Measurements from ENCODE around the gene PALLD. TPM values are rescaled to one million over a fixed set of nuclear protein-coding genes. Genes with fewer than 3 reads are reported as not detected.

PALLD gene
- total and polyA plus RNA-seq, 2 of the 8 experiments (the other 6 are each of a cell fraction or from before 2014, with no cell fraction given), result 10.5 to 25.0 TPM

GRCh38 chr4:168883513-168883912 lies 386.7 kb downstream of the PALLD start:
- H2AFZ ChIP-seq (ENCODE audit: low read length), result no peak overlapping the region
- H3K4ac ChIP-seq (replicated peaks; ENCODE audit: insufficient read length, low read depth, low read length), result no peak overlapping the region
- no peak overlapping the region for H3K56ac ChIP-seq (replicated peaks; ENCODE audit: insufficient read length, low read depth, low read length)
- H3K9ac ChIP-seq (replicated peaks in 1 of 4; ENCODE audit: extremely low read depth in 1 of 4, low read depth in 3 of 4, low read length in 3 of 4), result no peak overlapping the region
- H3K4me2 ChIP-seq (ENCODE audit: insufficient read depth in 1 of 2, low read depth in 2 of 2, low read length in 2 of 2), result no peak overlapping the region
- no peak overlapping the region for H2BK5ac ChIP-seq (ENCODE audit: low read depth, low read length)
- H3K36me3 ChIP-seq (ENCODE audit: control insufficient read depth in 2 of 4, insufficient read depth in 4 of 4, low read length in 3 of 4), result no peaks in the 10 kb centered on the region; a peak in 1 of 8 replicates
- DNase-seq (ENCODE audit: low read depth in 1 of 2, low spot score in 2 of 2) (no peak), FAIRE-seq (no peak)
- H3K18ac ChIP-seq (ENCODE audit: extremely low read depth, low read length), result no peak overlapping the region
- H4K8ac ChIP-seq (ENCODE audit: extremely low read depth, insufficient read depth, low read length), result no peak overlapping the region
- no peak overlapping the region for H2BK12ac ChIP-seq (ENCODE audit: low read depth, low read length)
- ChIA-PET POLR2A (ENCODE audit: partially characterized antibody) (no interaction called here), CTCF (ENCODE audit: partially characterized antibody) (interaction anchor here (0.6 to 1.4 kb wide), 3 partner anchors 15 to 264 kb away, joined by 3 to 5 read pairs (median 3); no protein-coding TSS in a partner anchor)
- H3K4me3 ChIP-seq (ENCODE audit: extremely low read depth in 1 of 4, insufficient read depth in 2 of 4, low read depth in 3 of 4, low read length in 4 of 4), result no peak overlapping the region
- peaks cover 0 to 3% of the 10 kb centered on the region in 2 experiments for H4K20me1 ChIP-seq (replicated peaks in 1 of 2; ENCODE audit: control insufficient read depth in 1 of 2, insufficient read depth in 2 of 2, low read length in 2 of 2)
- H3K23me2 ChIP-seq (ENCODE audit: low read depth, low read length), result no peaks in the 10 kb centered on the region
- H3K27ac ChIP-seq (ENCODE audit: low read depth, low read length), result no peak overlapping the region
- H4K5ac ChIP-seq (ENCODE audit: insufficient read length, low read depth, low read length), result no peak overlapping the region
- H3K79me1 ChIP-seq (ENCODE audit: low read depth, low read length), result no peaks in the 10 kb centered on the region
- no peaks in the 10 kb centered on the region for H3K9me3 ChIP-seq (ENCODE audit: insufficient read depth in 2 of 2, low read depth in 1 of 2, low read length in 1 of 2)
- peaks cover 0 to 5% (median 1%) of the 10 kb centered on the region in 4 experiments; a peak in 1 of 7 replicates for H3K27me3 ChIP-seq (replicated peaks in 1 of 4; ENCODE audit: control insufficient read depth in 3 of 4, extremely low read depth in 1 of 4, insufficient read depth in 3 of 4, low read length in 3 of 4)
- no peak overlapping the region for H4K91ac ChIP-seq (replicated peaks; ENCODE audit: insufficient read length, low read length)
- H2BK15ac ChIP-seq (ENCODE audit: low read length), result no peak overlapping the region
- H2AK5ac ChIP-seq (ENCODE audit: low read depth, low read length), result no peak overlapping the region
- no peaks in the 10 kb centered on the region for H3K4me1 ChIP-seq (replicated peaks in 1 of 4; ENCODE audit: control insufficient read depth in 3 of 4, insufficient read depth in 4 of 4, low read length in 3 of 4)
- no peak for TF ChIP-seq YY1 (IDR thresholded peaks at IDR 0.05; ENCODE audit: low read depth, low read length)
- no peak for TF ChIP-seq CHD2 (IDR thresholded peaks at IDR 0.05; ENCODE audit: low read length)
- no peak for TF ChIP-seq EP300 (IDR thresholded peaks at IDR 0.05; ENCODE audit: borderline replicate concordance in 1 of 2, low read depth in 2 of 2, low read length in 2 of 2)
- no peak for TF ChIP-seq EZH2 (IDR thresholded peaks at IDR 0.05; ENCODE audit: low read depth, low read length, severe bottlenecking)
- no peak for TF ChIP-seq TAF1 (IDR thresholded peaks at IDR 0.05; ENCODE audit: low read depth, low read length)
- TF ChIP-seq KDM4A (IDR thresholded peaks at IDR 0.05; ENCODE audit: low read depth, low read length, severe bottlenecking), result no peak
- TF ChIP-seq TAF7 (optimal IDR thresholded peaks at IDR 0.05; ENCODE audit: borderline replicate concordance, low read depth, low read length), result no peak
- no peak for TF ChIP-seq SIX5 (IDR thresholded peaks at IDR 0.05; ENCODE audit: low read depth, low read length)
- no peak for TF ChIP-seq POLR2A (IDR thresholded peaks at IDR 0.05; ENCODE audit: control extremely low read depth in 1 of 2, low read depth in 2 of 2, low read length in 2 of 2)
- H2BK120ac ChIP-seq (replicated peaks; ENCODE audit: low read depth, low read length), result no peak overlapping the region
- H3K79me2 ChIP-seq (ENCODE audit: control insufficient read depth in 1 of 2, insufficient read depth in 2 of 2, low read length in 2 of 2), result no peaks in the 10 kb centered on the region
- no peak overlapping the region for H3K23ac ChIP-seq (ENCODE audit: insufficient read length)
- H2BK20ac ChIP-seq (ENCODE audit: low read length), result no peak overlapping the region
- H3K14ac ChIP-seq (ENCODE audit: insufficient read length), result no peak overlapping the region

Measured in H1 (cell line).